ENCODE results near the gene CYB561D2. TPM values are rescaled to one million over a fixed set of nuclear protein-coding genes. Genes with fewer than 3 reads are reported as not detected.

Gene CYB561D2, protein sequence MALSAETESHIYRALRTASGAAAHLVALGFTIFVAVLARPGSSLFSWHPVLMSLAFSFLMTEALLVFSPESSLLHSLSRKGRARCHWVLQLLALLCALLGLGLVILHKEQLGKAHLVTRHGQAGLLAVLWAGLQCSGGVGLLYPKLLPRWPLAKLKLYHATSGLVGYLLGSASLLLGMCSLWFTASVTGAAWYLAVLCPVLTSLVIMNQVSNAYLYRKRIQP
- 16.8 and 19.0 TPM in 2 replicates for total RNA-seq (2021)
- long read RNA-seq, transcript CYB561D2-202 (3 exons, 1,533 nt), result minor isoform, 20 of 100 reads
- long read RNA-seq, transcript CYB561D2-205 (4 exons, 1,319 nt), result major isoform, 29 of 100 reads
- long read RNA-seq, transcript CYB561D2-201 (4 exons, 1,225 nt), result minor isoform, 28 of 100 reads
- long read RNA-seq, partial matches to known transcripts, result 3 of 100 reads
- long read RNA-seq, other reads (novel, unspliced or antisense), result 16 of 100 reads

DNA sequence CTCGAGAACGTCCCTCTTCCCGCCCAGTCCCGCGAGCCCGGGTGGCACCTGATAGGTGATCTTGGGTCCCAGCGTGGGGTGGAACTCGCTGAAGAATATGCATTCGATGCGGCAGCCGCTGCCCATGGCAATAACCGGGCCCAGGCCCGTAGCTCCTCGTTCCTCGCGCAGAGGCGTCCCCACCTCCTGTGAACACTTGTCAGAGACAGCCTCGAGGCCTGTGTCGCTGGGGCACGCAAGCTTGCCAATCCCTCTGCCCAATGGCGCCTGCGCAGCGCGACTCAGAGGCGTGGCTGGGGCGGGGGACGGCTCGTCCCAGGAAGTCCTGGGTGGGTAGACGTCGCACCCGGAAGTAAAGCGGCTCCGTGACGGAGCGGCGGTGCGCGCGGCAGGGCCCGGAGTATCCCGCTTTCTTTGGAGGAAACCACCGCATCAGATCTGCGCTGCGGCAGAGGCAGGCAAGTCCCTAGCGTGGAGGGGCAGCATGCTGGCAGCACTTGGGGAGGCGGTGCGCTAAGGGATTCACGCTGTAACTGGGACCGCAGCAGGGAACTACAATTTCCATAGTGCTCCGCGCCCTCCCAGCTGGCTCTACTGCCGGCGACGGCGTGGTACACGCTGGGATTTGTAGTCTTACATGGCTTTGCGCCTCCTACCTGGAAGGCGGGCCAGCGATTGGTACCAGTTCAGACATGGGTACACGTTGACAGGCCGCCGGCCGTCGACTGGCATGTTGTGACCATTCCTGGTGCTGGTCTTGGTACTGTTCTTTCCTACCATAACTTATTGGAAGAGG lies at the start of gene CYB561D2, which contains the start of gene NPRL2:
Gene CYB561D2 (plus strand): TSS at position 336 of the 796 bp plus-strand sequence. CDS start 572 bp downstream, outside the sequence.
Gene NPRL2 (minus strand): TSS at position 249 of the 796 bp plus-strand sequence. CDS start 123 bp downstream, at position 126.
- H2AFZ ChIP-seq (ENCODE audit: low read length), result no peak within 1 kb of the TSS
- H4K5ac ChIP-seq (ENCODE audit: insufficient read length, low read depth, low read length), result no peak within 1 kb of the TSS
- H3K4me1 ChIP-seq (ENCODE audit: insufficient read depth, low read length), result no peaks in the 10 kb centered on the region; the same call in 1 of the 2 replicates
- peak within 1 kb of the TSS; percentile 74 for H3K4me2 ChIP-seq (ENCODE audit: insufficient read depth, insufficient read length, low read length)
- H2BK20ac ChIP-seq (ENCODE audit: low read depth, low read length, poor library complexity, severe bottlenecking), result no peak within 1 kb of the TSS
- H4K8ac ChIP-seq (replicated peaks; ENCODE audit: insufficient read length, low read depth, low read length), result no peak within 1 kb of the TSS
- Mint-ChIP-seq H3K9me3 (no peaks in the 10 kb centered on the region), H3K27me3 (ENCODE audit: low read depth) (peaks cover 11% of the 10 kb centered on the region), H3K36me3 (ENCODE audit: insufficient read depth in 1 of 3, low read depth in 3 of 3) (peaks cover 16 to 35% (median 27%) of the 10 kb centered on the region in 3 experiments; a peak in 6 of 7 replicates), H3K4me1 (peaks cover 18% of the 10 kb centered on the region in 2 experiments), H3K27ac (peak within 1 kb of the TSS; percentile 81 to 97 (median 89); a peak in 5 of 7 replicates), H3K4me3 (peak within 1 kb of the TSS; percentile 94 to 96)
- peak within 1 kb of the TSS; percentile 40 for H3K9ac ChIP-seq (ENCODE audit: extremely low read depth, insufficient read length, low read length)
- no peak within 1 kb of the TSS for H2BK120ac ChIP-seq (ENCODE audit: low read depth, low read length, poor library complexity, severe bottlenecking)
- peak within 1 kb of the TSS; percentile 14; the same call in 1 of the 2 replicates for H3K14ac ChIP-seq (ENCODE audit: insufficient read depth, low read length)
- peak; percentile 96 for DNase-seq
- no peak within 1 kb of the TSS for H2AK5ac ChIP-seq (ENCODE audit: insufficient read length, low read length)
- H3K27me3 ChIP-seq (ENCODE audit: insufficient read depth, low read length), result no peaks in the 10 kb centered on the region
- no peak within 1 kb of the TSS for H2BK12ac ChIP-seq (ENCODE audit: insufficient read length, low read depth, low read length)
- no peak within 1 kb of the TSS for H3K56ac ChIP-seq (ENCODE audit: insufficient read length, low read depth, low read length)
- no peak within 1 kb of the TSS for H3K4ac ChIP-seq (ENCODE audit: low read depth, low read length)
- H2BK5ac ChIP-seq (ENCODE audit: insufficient read length, low read length), result no peak within 1 kb of the TSS
- H3K9me3 ChIP-seq (ENCODE audit: control insufficient read depth, low read depth, low read length), result no peaks in the 10 kb centered on the region
- TF ChIP-seq, protein P1, sequence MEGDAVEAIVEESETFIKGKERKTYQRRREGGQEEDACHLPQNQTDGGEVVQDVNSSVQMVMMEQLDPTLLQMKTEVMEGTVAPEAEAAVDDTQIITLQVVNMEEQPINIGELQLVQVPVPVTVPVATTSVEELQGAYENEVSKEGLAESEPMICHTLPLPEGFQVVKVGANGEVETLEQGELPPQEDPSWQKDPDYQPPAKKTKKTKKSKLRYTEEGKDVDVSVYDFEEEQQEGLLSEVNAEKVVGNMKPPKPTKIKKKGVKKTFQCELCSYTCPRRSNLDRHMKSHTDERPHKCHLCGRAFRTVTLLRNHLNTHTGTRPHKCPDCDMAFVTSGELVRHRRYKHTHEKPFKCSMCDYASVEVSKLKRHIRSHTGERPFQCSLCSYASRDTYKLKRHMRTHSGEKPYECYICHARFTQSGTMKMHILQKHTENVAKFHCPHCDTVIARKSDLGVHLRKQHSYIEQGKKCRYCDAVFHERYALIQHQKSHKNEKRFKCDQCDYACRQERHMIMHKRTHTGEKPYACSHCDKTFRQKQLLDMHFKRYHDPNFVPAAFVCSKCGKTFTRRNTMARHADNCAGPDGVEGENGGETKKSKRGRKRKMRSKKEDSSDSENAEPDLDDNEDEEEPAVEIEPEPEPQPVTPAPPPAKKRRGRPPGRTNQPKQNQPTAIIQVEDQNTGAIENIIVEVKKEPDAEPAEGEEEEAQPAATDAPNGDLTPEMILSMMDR (conservative IDR thresholded peaks at IDR 0.05), result no peak
- H3T11ph ChIP-seq (ENCODE audit: low read length), result no peak within 1 kb of the TSS
- H3K18ac ChIP-seq (ENCODE audit: insufficient read length, low read depth, low read length), result peak within 1 kb of the TSS; percentile 76
- peaks cover 13% of the 10 kb centered on the region for H3K23me2 ChIP-seq (ENCODE audit: insufficient read length, low read depth, low read length, poor library complexity, severe bottlenecking)
- H3K79me1 ChIP-seq (ENCODE audit: insufficient read depth, low read depth, low read length, poor library complexity, severe bottlenecking), result no peaks in the 10 kb centered on the region
- no peaks in the 10 kb centered on the region for H3K79me2 ChIP-seq (ENCODE audit: insufficient read depth, low read length)
- no peak within 1 kb of the TSS for H3K27ac ChIP-seq (ENCODE audit: insufficient read length, low read depth, low read length)
- H4K91ac ChIP-seq (ENCODE audit: insufficient read length, low read depth, low read length), result no peak within 1 kb of the TSS
- no peak within 1 kb of the TSS for H3K23ac ChIP-seq (ENCODE audit: insufficient read length, low read depth, low read length)
- no peaks in the 10 kb centered on the region for H4K20me1 ChIP-seq (ENCODE audit: control insufficient read depth, insufficient read depth, insufficient read length)
- no CpG with 5 or more reads among the region's 64 CpGs for WGBS (ENCODE audit: extremely low coverage, insufficient read length, low lambda C conversion rate)
- H2BK15ac ChIP-seq (ENCODE audit: low read depth, low read length), result no peak within 1 kb of the TSS

Data from H9 (cell line).